Measurements from ENCODE around the gene SLC6A6.

- TF ChIP-seq CTCF (IDR thresholded peaks at IDR 0.05; ENCODE audit: poor library complexity) (no peak), EZH2phosphoT487 (IDR thresholded peaks at IDR 0.05; ENCODE audit: low read depth, severe bottlenecking, unreplicated experiment) (no peak), EZH2 (IDR thresholded peaks at IDR 0.05; ENCODE audit: borderline replicate concordance) (no peak)
Observed at GRCh38 chr3:14430706-14431451, 28.5 kb downstream of the SLC6A6 start.

Measured in hepatocyte (in vitro differentiated cells).